HFFc6 (cell line): ENCODE measurements around the gene EFNA2. TPM values are rescaled to one million over a fixed set of nuclear protein-coding genes. Genes with fewer than 3 reads are reported as not detected.

Source experiments
- DNase-seq: peaks from one replicate; pipeline ENCODE4 v3.0.0-alpha.2; 2018
- H3K27ac Mint-ChIP-seq: 2 replicates; pipeline ENCODE4 v1.8.0; 2020; ENCODE audit warnings: mild to moderate bottlenecking, mixed read lengths
- H3K27me3 Mint-ChIP-seq: 2 replicates; pipeline ENCODE4 v1.8.0; 2021; ENCODE audit warnings: mild to moderate bottlenecking, moderate library complexity, mixed read lengths; ENCODE audit not compliant: insufficient read depth
- H3K36me3 Mint-ChIP-seq: 2 replicates; pipeline ENCODE4 v1.8.0; 2021; ENCODE audit warnings: low read depth, mixed read lengths
- H3K4me1 Mint-ChIP-seq: 2 replicates; pipeline ENCODE4 v1.8.0; 2020; ENCODE audit warnings: low read depth, mixed read lengths
- H3K4me3 Mint-ChIP-seq: 2 replicates; pipeline ENCODE4 v1.8.0; 2020; ENCODE audit warnings: mild to moderate bottlenecking, moderate library complexity, mixed read lengths
- H3K9me3 Mint-ChIP-seq: 2 replicates; pipeline ENCODE4 v1.8.0; 2020; ENCODE audit warnings: mild to moderate bottlenecking, mixed read lengths
- CTCF ChIP-seq: fragments of 200-600 bp; sonication (generic); IDR thresholded peaks from 2 replicates; pipeline ENCODE4 v1.5.0; 2021; ENCODE audit warnings: antibody characterized with exemption, mild to moderate bottlenecking
- total RNA-seq, 6 experiments: library from RNA; stranded (reverse); fragmentation: NEBNext Ultra II Directional; extraction: Animal tissue kit (Norgen Biotek cat#: 25700); gene quantifications; 2 replicates in 1 of 6; 3 replicates in 5 of 6; pipeline ENCODE4 v1.2.3, GENCODE V29; 2021

EFNA2 gene
- total RNA-seq, 6 experiments from 2014 or later: not detected

GRCh38 chr19:1282588-1283206, 3.0 kb upstream of the EFNA2 start:
- Mint-ChIP-seq H3K4me3 (no peak overlapping the region), H3K36me3 (peaks cover 6% of the 10 kb centered on the region; the same call in 1 of the 2 replicates), H3K9me3 (no peaks in the 10 kb centered on the region), H3K4me1 (peaks cover 9% of the 10 kb centered on the region; the same call in 1 of the 2 replicates), H3K27ac (no peak overlapping the region), H3K27me3 (peaks cover 16% of the 10 kb centered on the region)
- no peak for DNase-seq
- TF ChIP-seq CTCF: no peak

GRCh38 chr19:1283207-1283916, 2.3 kb upstream of the EFNA2 start:
- peaks cover 9% of the 10 kb centered on the region; the same call in 1 of the 2 replicates for H3K4me1 Mint-ChIP-seq
- peaks cover 17% of the 10 kb centered on the region for H3K27me3 Mint-ChIP-seq
- H3K9me3 Mint-ChIP-seq: no peaks in the 10 kb centered on the region
- peaks cover 6% of the 10 kb centered on the region; the same call in 1 of the 2 replicates for H3K36me3 Mint-ChIP-seq
- H3K4me3 Mint-ChIP-seq: no peak overlapping the region
- DNase-seq: no peak
- H3K27ac Mint-ChIP-seq: no peak overlapping the region
- TF ChIP-seq CTCF: no peak

DNA sequence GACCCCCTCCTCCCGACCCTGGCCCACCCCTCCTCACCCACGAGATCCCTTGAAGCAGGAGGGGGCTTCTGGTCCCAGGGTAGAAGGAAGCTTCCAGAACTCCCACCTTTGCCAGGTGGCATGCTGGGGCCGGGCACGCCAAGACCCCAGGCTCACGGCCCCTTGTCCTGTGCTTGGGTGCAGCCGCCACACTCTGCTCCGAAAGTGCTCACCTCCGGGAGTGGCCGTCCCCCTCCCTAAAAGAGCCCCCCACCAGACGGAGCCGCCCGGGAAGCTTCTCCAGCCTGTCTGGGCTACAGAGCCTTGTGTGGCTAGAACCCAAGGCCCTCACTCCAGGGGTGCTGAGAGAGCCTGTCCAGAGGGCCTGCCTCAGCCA, 1.8 kb upstream of the EFNA2 start:
- no peak for TF ChIP-seq CTCF
- Mint-ChIP-seq H3K27me3 (peaks cover 20% of the 10 kb centered on the region), H3K4me3 (no peak overlapping the region), H3K4me1 (peaks cover 9% of the 10 kb centered on the region; the same call in 1 of the 2 replicates), H3K36me3 (peaks cover 6% of the 10 kb centered on the region; the same call in 1 of the 2 replicates), H3K9me3 (no peaks in the 10 kb centered on the region), H3K27ac (no peak overlapping the region)
- DNase-seq: no peak

GRCh38 chr19:1284293-1284978, 1.2 kb upstream of the EFNA2 start:
- H3K4me3 Mint-ChIP-seq: no peak overlapping the region
- TF ChIP-seq CTCF: no peak
- peaks cover 9% of the 10 kb centered on the region; the same call in 1 of the 2 replicates for H3K4me1 Mint-ChIP-seq

GRCh38 chr19:1284979-1285736, 515 bp upstream of the EFNA2 start:
- Mint-ChIP-seq H3K9me3 (no peaks in the 10 kb centered on the region), H3K27ac (no peak overlapping the region), H3K4me1 (peaks cover 3% of the 10 kb centered on the region; the same call in 1 of the 2 replicates), H3K27me3 (peaks cover 24% of the 10 kb centered on the region), H3K4me3 (no peak overlapping the region), H3K36me3 (peaks cover 4% of the 10 kb centered on the region; the same call in 1 of the 2 replicates)
- no peak for DNase-seq
- no peak for TF ChIP-seq CTCF

More at GRCh38 chr19:1284293-1284978, 1.2 kb upstream of the EFNA2 start:
- Mint-ChIP-seq H3K27ac (no peak overlapping the region), H3K36me3 (peaks cover 6% of the 10 kb centered on the region; the same call in 1 of the 2 replicates), H3K27me3 (peaks cover 24% of the 10 kb centered on the region), H3K9me3 (no peaks in the 10 kb centered on the region)
- DNase-seq: no peak
